ENCODE results near the gene KHDRBS2. TPM values are rescaled to one million over a fixed set of nuclear protein-coding genes. Genes with fewer than 3 reads are reported as not detected.
"Not testable (repeated sequence)": the region's sequence is repeated elsewhere in the genome, so short reads cannot be mapped to it uniquely, and the experiment has no call there.

The KHDRBS2 gene
- total and polyA plus RNA-seq, 2 donors (not counting 3 experiments of a cell fraction or from before 2014, with no cell fraction given), result not detected

GRCh38 chr6:61787998-61788397 lies 498.0 kb downstream of the KHDRBS2 start:
- Histone ChIP-seq H3K9me3 (replicated peaks; ENCODE audit: control insufficient read depth, insufficient read depth, low read length) (no peaks in the 10 kb centered on the region), H3K9ac (replicated peaks; ENCODE audit: extremely low read depth, insufficient read depth, low read length) (no peak overlapping the region), H4K20me1 (replicated peaks; ENCODE audit: control insufficient read depth, extremely low read depth, insufficient read depth, low read length) (no peaks in the 10 kb centered on the region), H3K4me1 (ENCODE audit: control insufficient read depth, extremely low read depth, insufficient read depth, low read length) (no peaks in the 10 kb centered on the region), H3K36me3 (ENCODE audit: control insufficient read depth in 2 of 2, extremely low read depth in 1 of 2, insufficient read depth in 2 of 2, low read length in 2 of 2) (no peaks in the 10 kb centered on the region), H3K4me3 (replicated peaks in 1 of 3; ENCODE audit: insufficient read depth in 1 of 3, low read depth in 1 of 3, low read length in 3 of 3) (no peak overlapping the region), H3K4me2 (ENCODE audit: insufficient read depth, low read length) (no peak overlapping the region), H3K9me1 (replicated peaks; ENCODE audit: control insufficient read depth, extremely low read depth, insufficient read depth, low read length) (no peaks in the 10 kb centered on the region), H2AFZ (ENCODE audit: low read depth, low read length) (no peak overlapping the region), H3K79me2 (ENCODE audit: control insufficient read depth, insufficient read depth, low read length) (no peaks in the 10 kb centered on the region), H3K27me3 (ENCODE audit: control insufficient read depth in 2 of 2, insufficient read depth in 2 of 2, low read length in 2 of 2) (no peaks in the 10 kb centered on the region), H3K27ac (ENCODE audit: insufficient read depth, low read depth, low read length) (no peak overlapping the region)
- no peak for DNase-seq (ENCODE audit: low read depth, low spot score)
- ChIA-PET POLR2A (no interaction called here), CTCF (no interaction called here)
- intact Hi-C loops (cut with micrococcal nuclease), result no loop called here
- no TSS peak for BruUV-seq (replicated peaks)
- dilution Hi-C loops (cut with MboI; ENCODE audit: extremely low pct_ligation_motif_present, low sequenced_read_pairs), result no loop called here
- TF ChIP-seq EZH2 (IDR thresholded peaks at IDR 0.05; ENCODE audit: borderline replicate concordance, low read depth, low read length, severe bottlenecking), result no peak
- TF ChIP-seq POLR2A (IDR thresholded peaks at IDR 0.05; ENCODE audit: low read depth, low read length), result no peak
- no peak for TF ChIP-seq JUN (IDR thresholded peaks at IDR 0.05; ENCODE audit: borderline replicate concordance, insufficient read depth, insufficient read length, low read depth)
- TF ChIP-seq FOS (IDR thresholded peaks at IDR 0.05; ENCODE audit: borderline replicate concordance, insufficient read depth, low read length), result no peak
- TF ChIP-seq POLR2AphosphoS5 (IDR thresholded peaks at IDR 0.05; ENCODE audit: insufficient read depth, low read depth, low read length), result no peak
- no peak for TF ChIP-seq MYC (IDR thresholded peaks at IDR 0.05; ENCODE audit: low read depth, low read length)
- no peak for TF ChIP-seq GATA2 (IDR thresholded peaks at IDR 0.05; ENCODE audit: insufficient read depth, insufficient read length, low read depth, low read length)
- TF ChIP-seq MAX (IDR thresholded peaks at IDR 0.05; ENCODE audit: insufficient read depth, insufficient read length), result no peak
- no peak for TF ChIP-seq CTCF (IDR thresholded peaks at IDR 0.05; ENCODE audit: extremely low read depth in 1 of 2, insufficient read depth in 1 of 2, low read depth in 1 of 2, low read length in 2 of 2)
- no peak for FAIRE-seq

GRCh38 chr6:61769446-61769845 lies 516.6 kb downstream of the KHDRBS2 start:
- BruUV-seq (replicated peaks); H3K36me3 ChIP-seq (ENCODE audit: control insufficient read depth in 2 of 2, extremely low read depth in 1 of 2, insufficient read depth in 2 of 2, low read length in 2 of 2); H3K27me3 ChIP-seq (ENCODE audit: control insufficient read depth in 2 of 2, insufficient read depth in 2 of 2, low read length in 2 of 2); H3K4me2 ChIP-seq (ENCODE audit: insufficient read depth, low read length); H3K9me1 ChIP-seq (replicated peaks; ENCODE audit: control insufficient read depth, extremely low read depth, insufficient read depth, low read length); dilution Hi-C loops (cut with MboI; ENCODE audit: extremely low pct_ligation_motif_present, low sequenced_read_pairs); intact Hi-C loops (cut with micrococcal nuclease); CTCF ChIA-PET; H3K4me3 ChIP-seq (replicated peaks in 1 of 3; ENCODE audit: insufficient read depth in 1 of 3, low read depth in 1 of 3, low read length in 3 of 3); H4K20me1 ChIP-seq (replicated peaks; ENCODE audit: control insufficient read depth, extremely low read depth, insufficient read depth, low read length); POLR2A ChIA-PET; H3K79me2 ChIP-seq (ENCODE audit: control insufficient read depth, insufficient read depth, low read length); H3K4me1 ChIP-seq (ENCODE audit: control insufficient read depth, extremely low read depth, insufficient read depth, low read length); H3K9me3 ChIP-seq (replicated peaks; ENCODE audit: control insufficient read depth, insufficient read depth, low read length); H3K27ac ChIP-seq (ENCODE audit: insufficient read depth, low read depth, low read length); H3K9ac ChIP-seq (replicated peaks; ENCODE audit: extremely low read depth, insufficient read depth, low read length); FAIRE-seq; H2AFZ ChIP-seq (ENCODE audit: low read depth, low read length); DNase-seq (ENCODE audit: low read depth, low spot score): not testable (repeated sequence)

All from endothelial cell of umbilical vein (primary cell).